NCI-H146 (cell line): ENCODE measurements around the gene SERPINB12.

ENCODE experiments used
- DNase-seq: peaks from one replicate; lab custom pipeline; 2025; lab: John Stamatoyannopoulos, UW

SERPINB12 gene

GRCh38 chr18:63542069-63542468 lies at the start of gene SERPINB12:
Gene SERPINB12 (plus strand): TSS chr18:63542369. CDS start chr18:63556160, 13,791 bp downstream.
- DNase-seq = no peak

- DNase-seq = no peak
These were observed 49.3 kb upstream of the SERPINB12 start for GRCh38 chr18:63492851-63493250.

DNA sequence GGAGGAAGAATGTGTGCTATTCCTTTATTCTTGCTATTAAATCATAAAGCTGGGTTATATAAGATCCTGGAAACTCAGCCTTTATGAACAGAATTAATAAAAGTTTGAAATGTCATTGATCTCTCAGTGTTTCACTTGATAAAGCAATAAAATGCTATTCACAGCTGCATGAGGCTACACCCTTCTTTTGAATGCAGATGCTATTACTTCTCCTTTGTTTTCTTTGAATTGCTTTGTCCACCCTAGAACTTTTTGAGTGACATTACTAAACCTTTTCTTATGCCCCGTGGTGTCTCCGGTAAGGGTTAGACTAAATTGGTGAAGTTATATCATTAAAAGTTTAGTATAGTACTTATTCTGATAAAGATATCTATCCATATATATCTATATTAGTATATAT lies 46.5 kb upstream of the SERPINB12 start:
- DNase-seq = no peak

GRCh38 chr18:63505566-63506335 lies 36.4 kb upstream of the SERPINB12 start:
- DNase-seq = no peak

- DNase-seq = no peak
These were observed 35.9 kb upstream of the SERPINB12 start for GRCh38 chr18:63506336-63506646.

- DNase-seq = no peak
These were observed 33.6 kb upstream of the SERPINB12 start for GRCh38 chr18:63508596-63508995.

DNA sequence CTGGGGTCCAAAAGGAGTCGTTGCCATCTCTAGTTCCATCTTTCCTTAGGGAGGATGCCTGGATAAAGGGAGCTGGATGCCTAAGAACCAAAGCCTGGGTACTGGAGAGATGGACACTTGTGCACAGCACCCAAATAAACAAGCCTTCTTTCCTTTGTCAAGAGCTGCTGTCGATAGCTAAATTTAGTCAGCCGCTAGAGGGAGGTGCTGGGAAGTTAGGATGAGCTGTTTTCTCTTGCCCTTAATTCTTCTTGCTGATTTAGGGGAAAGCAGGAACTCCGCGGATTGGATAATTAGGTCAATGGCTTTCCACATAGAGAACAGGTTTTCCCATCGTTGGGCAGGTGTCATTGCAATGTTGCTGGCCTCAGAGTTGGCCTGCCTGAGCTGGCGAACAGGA lies 30.9 kb upstream of the SERPINB12 start:
- DNase-seq = peak; percentile 71

- no peak for DNase-seq
These were observed 27.8 kb upstream of the SERPINB12 start for GRCh38 chr18:63514326-63514725.

- DNase-seq = no peak
These were observed 27.1 kb upstream of the SERPINB12 start for GRCh38 chr18:63514888-63515678.

GRCh38 chr18:63515801-63516200 lies 26.4 kb upstream of the SERPINB12 start:
- DNase-seq = no peak

DNA sequence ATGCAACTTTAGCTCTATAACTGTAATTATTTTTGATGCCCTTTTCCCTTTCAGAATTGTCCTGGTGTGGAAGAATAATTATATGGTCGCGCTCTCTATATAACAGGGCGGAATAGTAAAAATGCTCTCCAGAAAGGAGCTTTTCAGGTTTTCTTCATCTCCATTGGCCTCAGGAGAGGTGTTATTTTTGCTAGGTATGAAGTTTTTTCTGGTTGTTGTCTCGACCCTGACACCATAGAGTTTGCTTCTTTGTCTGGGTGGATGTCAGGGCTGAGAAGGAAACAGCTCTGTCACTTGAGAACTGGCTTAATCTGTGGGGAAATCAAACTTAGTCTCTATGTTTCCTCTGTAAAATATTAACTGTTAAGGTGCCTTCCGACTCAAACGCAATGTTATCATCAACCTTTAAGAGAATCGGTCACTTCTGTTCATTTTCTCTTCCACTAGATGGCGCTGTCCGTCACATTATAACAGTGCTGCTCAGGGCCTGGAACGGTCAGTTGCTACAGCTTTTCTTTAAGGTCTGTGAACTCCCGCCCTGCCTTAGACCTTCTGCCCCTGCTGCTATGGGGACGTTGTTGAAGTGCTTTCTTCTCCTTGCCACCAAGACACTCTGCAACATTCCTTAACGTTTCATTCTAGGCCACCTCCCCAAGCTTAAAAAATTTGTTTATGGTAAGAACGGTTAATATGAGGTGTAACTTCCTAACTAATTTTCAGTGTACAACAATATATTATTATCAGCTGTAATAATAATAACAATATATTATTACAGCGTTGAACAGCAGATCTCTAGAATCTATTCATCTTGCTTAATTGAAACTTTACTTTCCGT lies 23.8 kb upstream of the SERPINB12 start:
- peak; percentile 86 for DNase-seq

- no peak for DNase-seq
These were observed 22.0 kb upstream of the SERPINB12 start for GRCh38 chr18:63520053-63520685.

DNA sequence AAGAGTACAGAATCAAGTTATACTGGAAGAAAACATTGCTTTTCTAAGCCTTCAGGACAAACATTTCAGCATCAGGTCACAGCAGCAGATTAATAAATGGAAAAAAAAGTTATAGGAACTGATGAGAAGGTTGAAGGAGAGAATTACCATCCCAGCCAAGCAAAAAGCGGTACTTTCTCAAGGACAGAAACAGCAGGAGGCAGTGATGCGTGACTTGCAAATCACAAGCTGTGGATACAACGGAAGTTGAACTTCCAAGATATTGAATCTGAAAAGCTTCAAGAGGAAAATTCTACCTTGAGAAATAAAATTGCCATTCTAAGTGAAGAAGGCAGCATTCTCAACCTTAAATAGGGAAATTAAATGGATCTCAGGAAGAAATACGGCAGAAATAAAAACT lies 18.5 kb upstream of the SERPINB12 start:
- DNase-seq = no peak

GRCh38 chr18:63527251-63527650 lies 14.9 kb upstream of the SERPINB12 start:
- DNase-seq = no peak

DNA sequence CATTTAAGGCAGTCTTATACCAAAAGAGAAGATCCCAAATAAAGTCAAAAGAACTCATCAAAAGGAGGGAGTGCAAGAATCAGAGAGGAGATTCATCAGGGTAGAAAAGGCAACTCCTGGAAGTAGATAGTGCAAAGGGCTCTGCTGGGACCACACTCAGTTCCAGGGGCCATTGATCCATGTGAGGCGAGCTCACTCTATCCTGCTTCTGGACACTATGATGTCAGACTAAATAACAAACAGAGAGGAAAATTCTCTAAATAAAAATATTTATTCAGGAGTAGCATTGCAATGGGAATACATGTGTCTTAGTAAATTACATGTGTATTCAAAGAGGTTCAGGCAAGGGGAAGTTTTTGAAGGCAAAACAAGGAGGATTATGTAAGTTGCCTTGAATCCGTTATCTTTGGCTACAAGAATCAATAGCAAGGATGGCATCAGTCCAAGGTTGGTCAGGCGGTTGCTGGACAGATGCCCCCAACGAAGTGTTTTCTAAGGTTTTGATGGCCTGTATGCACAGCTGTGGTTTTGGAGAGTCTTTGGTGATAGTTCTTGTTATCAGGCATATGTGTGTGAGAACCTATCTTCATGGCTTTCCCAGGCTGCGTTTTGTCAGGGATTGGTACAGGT lies 13.2 kb upstream of the SERPINB12 start:
- DNase-seq = no peak

DNA sequence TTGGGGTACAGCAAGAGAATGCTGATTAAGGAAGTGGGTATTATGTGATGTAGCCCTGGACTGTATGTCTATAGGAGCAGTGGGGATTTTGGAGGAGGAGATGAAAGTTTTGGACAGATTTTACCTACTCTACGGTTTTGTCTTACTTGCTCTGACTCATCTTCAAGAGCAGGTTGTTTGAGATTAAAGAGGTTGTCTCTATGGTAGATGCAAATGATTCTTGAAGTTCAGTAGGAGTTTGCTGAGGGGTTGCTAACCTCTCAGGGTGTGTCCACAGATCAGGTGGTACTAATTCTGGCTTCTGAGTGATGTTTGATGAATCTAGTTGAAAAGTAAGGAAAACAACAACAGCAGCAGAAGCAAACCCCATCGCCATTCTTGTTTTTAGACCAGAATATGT lies 9.7 kb upstream of the SERPINB12 start:
- DNase-seq = no peak

- no peak for DNase-seq
These were observed 7.6 kb upstream of the SERPINB12 start for GRCh38 chr18:63534615-63535014.

DNA sequence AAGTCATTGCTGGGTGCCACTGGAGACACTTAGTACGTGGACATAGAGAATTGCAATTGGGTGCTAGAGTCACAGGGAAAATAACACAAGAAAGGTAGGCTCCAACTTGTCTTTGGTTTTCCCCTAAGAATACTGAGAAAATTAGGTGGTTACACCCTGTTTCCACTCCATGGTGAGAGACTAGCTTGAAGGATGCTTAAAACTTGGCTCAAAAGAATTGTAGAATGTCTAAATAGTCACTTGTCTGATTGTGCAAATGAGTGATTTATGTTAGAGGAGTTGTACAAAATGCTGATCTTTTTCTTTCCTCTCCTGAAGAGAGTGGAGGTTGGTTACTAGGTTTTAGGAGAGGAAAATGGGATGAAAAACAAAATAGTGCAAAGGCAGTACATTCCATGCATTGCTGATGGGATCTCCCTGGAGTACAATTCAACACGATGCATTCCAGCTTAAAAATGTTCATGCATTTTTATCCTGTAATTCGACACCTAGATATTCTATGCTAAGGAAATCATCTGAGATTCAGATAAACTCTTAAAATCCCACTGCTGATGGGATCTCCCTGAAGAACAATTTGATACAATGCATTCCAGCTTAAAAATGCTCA lies 2.2 kb upstream of the SERPINB12 start:
- no peak for DNase-seq

DNA sequence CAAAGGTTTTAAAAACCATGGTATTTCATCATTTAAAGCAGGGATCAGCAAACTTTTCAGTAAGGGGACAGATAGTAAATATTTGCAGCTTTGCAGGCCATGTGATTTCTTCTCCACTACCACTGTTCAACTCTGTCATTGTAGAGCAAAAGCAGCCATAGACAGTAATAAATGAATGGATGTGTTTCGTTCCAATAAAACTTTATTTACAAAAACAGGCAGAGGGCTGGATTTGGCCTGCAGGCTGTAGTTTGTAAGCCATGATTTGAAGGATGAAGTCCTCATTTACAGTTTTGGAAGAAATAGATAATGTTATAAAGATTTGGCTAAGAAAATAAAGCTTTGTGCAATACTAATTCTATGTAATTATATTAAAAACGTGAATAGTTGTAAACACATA lies 1.8 kb downstream of the SERPINB12 start:
- no peak for DNase-seq

DNA sequence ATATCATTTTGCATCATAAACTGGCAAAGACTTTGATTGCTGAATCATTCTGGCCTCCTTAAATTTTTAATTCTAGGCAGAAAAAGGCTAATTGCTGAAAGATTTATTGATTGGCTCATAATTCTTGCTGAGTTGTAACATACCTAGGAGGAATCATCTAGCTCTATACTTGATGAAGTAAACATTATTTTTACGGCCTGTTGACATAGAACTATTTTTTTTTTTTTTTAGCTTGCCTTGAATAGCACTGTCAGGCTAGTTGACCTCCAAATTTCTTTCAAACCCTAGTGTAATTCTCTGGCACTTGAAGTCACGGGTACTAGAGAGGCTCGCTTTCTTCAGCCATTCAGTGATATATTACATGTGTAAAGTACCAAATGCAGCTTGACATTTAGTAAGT lies 2.8 kb downstream of the SERPINB12 start:
- DNase-seq = no peak

- DNase-seq = no peak
These were observed 7.9 kb downstream of the SERPINB12 start for GRCh38 chr18:63550068-63550467.
